T47D (cell line): ENCODE measurements around the gene HLA-DQA1.
"Not testable (repeated sequence)": the region's sequence is repeated elsewhere in the genome, so short reads cannot be mapped to it uniquely, and the experiment has no call there.

ENCODE experiments used
- DNase-seq, 2 experiments: peaks; one replicate each; pipeline versions ENCODE4 v3.0.0 to v3.0.0-alpha.2; 2011 to 2012; ENCODE audit warnings: low read depth in 1 of 2, low spot score in 1 of 2
- JUND ChIP-seq: IDR thresholded peaks from 2 replicates; pipeline ENCODE4 v1.6.1; 2012; ENCODE audit warnings: low read depth
- in situ Hi-C: cut with HindIII; loops from 2 replicates; pipeline ENCODE4 v1.10.0; 2016; ENCODE audit warnings: low sequenced_read_pairs, low pct_unique_long_range_greater_than_20kb

Gene HLA-DQA1

DNA sequence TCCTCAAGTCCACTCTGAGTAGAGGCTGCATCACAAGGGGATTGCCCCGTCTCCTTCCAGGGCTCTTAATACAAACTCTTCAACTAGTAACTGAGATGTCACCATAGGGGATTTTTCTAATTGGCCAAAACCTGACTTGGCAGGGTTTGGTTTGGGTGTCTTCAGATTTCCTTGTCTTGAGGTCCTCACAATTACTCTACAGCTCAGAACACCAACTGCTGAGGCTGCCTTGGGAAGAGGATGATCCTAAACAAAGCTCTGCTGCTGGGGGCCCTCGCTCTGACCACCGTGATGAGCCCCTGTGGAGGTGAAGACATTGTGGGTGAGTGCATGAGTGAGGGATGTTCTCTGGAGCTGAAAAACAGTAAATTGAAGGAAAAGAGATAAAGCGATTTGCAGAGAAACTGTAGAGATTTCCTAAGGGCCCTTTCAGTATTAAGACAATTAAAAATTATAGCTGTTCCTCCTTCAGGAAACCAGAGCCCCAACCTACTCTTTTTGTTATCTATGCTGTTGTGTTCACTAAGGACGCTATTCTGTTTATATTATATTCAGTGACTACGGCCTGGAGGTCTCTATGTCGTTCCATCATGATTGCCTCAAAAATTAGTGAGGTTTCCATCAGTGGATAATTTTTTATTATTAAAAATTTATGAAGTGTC lies at the start of gene HLA-DQA1:
Gene HLA-DQA1, plus strand, starts transcription at position 188 of the 662 bp plus-strand sequence. Its CDS starts 53 bp downstream, at position 241.
- DNase-seq = peak in 1 of 2 experiments; percentile 53
- in situ Hi-C loops = no loop called here
- TF ChIP-seq JUND = no peak

DNA sequence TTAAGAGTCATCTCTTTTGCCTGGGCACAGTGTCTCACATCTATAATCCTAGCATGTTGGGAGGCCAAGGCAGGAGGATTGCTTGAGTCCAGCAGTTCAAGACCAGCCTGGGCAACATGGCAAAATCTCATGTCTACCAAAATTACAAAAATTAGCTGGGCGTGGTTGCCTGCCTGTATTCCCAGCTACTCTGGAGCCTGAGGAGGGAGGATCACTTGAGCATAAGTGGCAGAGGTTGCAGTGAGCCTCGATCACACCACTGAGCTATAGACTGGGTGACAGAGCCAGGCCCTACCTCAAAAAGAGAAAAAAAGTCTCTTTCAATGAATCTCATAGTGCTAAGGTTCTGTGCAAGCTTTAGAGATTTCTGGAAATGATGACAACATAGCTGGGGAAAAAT lies 49.0 kb upstream of the HLA-DQA1 start:
- TF ChIP-seq JUND = no peak
- DNase-seq = no peak
- in situ Hi-C loops = no loop called here

DNA sequence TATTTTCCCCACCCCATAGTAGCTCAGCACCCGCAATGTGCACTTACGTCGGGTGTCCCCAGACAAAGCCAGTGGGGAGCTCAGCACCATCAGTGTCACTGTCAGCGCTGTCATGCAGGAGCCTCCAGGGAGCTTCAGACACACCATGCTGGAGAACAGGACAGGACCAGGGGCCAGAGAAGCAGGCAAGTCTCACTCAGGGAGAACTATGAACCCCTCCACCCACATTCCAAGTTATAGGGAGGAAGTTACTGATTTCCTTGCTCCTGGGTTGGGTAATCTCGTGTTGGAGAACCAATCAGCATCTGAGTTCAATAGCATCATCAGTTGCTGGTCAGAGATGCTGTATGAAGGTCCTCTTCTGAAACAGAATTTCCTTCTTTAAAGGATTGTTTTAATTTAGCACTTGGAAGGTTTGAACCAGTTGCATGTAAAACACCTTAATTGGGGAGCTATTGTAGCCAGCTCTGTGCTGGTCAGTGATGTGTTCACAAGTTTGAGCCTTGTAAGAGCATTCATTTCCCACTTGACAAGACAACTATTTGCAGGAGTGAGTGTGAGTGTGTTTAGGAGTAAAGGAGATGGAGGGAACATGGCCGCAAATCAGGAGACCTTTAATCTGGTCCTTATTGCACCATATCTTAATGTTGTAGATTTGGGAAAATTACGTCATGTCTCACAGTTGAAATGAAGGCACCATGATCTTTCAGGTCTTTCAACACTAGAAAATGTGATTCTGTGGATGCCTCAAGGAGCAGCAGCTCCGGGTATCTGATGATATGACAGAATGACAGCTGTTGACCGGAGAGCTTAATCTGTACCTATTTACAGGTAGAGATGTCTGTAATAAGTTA lies 47.4 kb upstream of the HLA-DQA1 start, which contains the start of gene HLA-DRB1:
Gene HLA-DRB1, minus strand, starts transcription at position 253 of the 854 bp plus-strand sequence. Its CDS starts 106 bp downstream, at position 147.
- peak; percentile 18 to 61 for DNase-seq
- in situ Hi-C loops = no loop called here

DNA sequence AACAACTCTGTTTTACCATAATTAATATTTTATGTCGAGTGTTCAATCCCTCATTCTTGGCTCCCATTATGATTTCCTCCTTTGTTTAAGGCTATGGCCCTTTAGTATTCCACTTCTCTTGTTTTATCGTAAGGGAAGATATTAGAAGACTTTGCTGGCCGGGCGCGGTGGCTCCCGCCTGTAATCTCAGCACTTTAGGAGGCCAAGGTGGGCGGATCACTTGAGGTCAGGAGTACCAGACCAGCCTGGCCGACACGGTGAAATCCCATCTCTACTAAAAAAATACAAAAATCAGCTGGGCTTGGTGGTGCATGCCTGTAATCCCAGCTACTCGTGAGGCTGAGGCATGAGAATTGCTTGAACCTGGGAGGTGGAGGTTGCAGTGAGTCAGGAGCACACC lies 46.5 kb upstream of the HLA-DQA1 start:
- in situ Hi-C loops, DNase-seq: not testable (repeated sequence)

More for the DNA sequence above, 47.4 kb upstream of the HLA-DQA1 start, which contains the start of gene HLA-DRB1:
- no peak for TF ChIP-seq JUND

DNA sequence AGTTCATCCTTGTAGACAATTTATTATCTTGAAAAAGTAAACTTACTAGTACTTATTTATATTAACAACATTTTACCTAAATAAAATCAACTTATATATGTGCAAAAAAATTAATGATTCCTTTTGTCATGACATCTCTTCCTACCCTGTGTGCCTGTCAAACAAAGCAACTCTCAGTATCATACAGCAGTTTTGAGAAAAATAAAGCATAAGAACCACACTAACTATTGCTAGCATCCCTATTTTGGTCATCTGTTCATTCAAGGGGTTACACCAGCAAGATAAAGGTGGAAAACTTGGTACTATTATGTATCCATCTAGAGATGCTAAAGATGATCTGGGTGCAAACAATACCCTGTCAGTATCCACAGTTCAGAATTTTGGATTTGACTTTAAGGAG lies 40.2 kb upstream of the HLA-DQA1 start:
- TF ChIP-seq JUND = no peak
- in situ Hi-C loops = no loop called here
- DNase-seq = no peak

DNA sequence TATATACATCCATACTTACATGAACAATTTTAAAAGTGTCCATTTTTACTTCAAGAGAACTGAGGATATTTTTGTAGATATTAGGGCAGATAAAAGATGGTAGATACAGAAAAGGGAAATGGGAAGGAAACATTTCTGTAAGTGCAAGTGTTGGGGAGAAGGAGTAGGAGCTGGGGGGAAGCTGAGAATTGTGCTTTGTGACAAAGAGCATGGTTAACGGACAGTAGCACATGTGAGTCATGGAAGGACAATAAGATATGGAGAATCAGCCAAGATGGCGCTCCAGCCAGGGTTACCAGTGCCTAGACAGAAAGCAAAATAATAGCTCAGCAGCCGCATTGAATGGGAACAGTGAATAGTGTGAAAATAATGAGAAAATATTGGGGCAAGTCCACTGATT lies 34.8 kb upstream of the HLA-DQA1 start:
- TF ChIP-seq JUND = no peak
- in situ Hi-C loops = no loop called here
- no peak for DNase-seq

DNA sequence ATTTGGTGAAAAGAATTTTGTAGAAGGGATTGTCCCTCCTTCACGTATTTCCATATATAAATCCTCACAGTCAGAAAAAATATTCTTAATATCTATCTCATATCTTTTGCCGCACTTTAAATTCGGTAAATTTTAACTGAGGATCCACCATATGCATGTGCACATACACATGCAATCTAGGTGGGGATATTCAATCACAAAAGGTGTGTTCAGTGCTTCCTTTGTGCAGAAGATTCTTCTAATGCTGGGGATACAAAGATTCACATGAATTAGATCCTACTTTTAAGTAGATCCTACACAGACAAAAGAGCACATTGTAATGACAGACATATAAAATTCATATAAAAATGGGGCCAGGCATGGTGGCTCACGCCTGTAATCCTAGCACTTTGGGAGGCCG lies 34.0 kb upstream of the HLA-DQA1 start:
- DNase-seq = no peak
- no peak for TF ChIP-seq JUND
- in situ Hi-C loops = no loop called here

DNA sequence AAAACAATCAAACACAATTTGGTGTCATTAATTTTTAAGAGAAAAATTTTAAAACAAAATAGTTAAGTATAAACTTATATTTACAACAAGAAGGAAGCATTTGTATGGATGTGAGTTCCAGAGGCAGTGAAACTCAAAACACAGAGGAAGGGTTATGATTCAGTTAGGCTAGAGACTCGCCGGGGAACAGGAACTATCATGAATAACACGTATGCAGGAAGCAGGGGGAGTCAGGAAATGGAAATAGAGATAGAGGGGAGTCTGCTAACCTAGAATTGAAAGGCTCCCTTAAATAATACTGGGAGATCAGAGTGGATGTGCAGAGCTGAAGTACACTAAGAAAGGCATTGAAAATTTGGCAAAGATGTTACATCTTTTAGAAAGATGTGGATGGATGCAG lies 33.3 kb upstream of the HLA-DQA1 start:
- in situ Hi-C loops = no loop called here
- TF ChIP-seq JUND = no peak

DNA sequence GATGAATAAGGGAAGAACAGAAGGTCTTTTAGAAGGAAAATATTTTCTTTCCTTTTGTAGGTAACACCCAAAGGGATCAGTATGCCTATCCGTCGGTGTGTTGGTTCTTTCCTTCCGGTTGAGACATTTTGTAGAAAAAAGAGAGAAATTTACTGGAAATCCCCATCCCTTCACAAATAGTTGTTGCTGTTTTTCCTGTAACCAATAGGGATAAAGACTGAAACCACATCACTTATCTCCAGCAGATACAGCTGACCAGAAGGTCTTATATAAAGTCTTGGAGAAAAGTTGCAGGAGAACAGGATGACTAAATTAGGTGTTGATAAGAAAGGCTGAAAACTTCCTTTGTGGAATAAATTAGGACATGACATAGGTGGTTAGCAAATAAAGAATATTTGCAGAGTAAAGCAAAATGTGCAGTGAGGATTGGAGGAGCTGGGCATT lies 32.8 kb upstream of the HLA-DQA1 start:
- in situ Hi-C loops = no loop called here
- no peak for TF ChIP-seq JUND
- peak in 1 of 2 experiments; percentile 28 for DNase-seq

More for the DNA sequence above, 33.3 kb upstream of the HLA-DQA1 start:
- no peak for DNase-seq

DNA sequence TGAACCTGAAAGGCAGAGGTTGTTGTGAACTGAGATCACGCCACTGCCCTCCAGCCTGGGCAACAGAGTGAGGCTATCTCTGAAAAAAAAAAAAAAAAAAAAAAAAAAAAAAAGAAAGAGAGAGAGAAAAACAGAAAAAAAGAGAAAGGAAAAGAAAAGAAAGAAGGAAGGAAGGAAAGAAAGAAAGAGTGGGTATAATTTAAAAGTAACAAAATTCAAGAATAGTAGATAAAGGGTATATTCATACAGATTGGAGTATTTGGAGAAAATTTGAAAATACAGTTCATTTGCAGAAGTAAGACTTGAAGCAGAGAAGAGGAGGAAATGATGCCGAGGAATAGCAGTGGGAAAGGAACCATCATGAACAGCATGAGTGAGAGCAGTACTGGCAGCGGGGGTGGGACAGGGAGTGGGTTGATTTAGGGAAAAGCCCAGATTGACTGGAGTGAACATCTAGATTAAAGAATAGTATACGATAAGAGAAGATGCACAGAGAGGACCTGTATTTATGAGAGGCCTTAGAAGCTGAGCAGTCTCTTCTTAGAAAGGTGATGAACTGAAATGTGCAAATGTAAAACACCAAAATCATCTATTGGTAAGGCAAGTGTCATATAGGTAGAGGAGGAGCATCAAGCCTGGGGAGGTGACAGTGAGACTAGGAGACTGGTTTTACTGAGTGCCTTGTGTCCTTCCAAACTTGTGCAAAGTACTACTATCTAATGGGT lies 29.8 kb upstream of the HLA-DQA1 start:
- no peak for DNase-seq
- in situ Hi-C loops = no loop called here
- no peak for TF ChIP-seq JUND

DNA sequence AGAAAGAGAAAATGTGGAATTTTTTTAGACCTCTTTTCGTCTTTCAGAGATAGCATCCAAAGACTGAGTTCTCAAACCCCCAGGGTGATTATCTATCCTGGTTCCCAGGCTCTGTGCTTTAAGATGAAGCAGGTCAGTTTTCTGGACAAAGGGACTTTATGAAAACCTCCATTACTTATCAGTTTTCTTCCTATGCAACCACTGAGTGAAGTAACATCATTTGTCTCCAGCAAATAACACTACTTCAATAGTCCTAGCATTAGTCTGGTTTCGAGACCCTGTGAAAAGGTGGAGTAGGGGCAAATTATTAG lies 29.3 kb upstream of the HLA-DQA1 start:
- in situ Hi-C loops = no loop called here
- DNase-seq = no peak
- TF ChIP-seq JUND = no peak

DNA sequence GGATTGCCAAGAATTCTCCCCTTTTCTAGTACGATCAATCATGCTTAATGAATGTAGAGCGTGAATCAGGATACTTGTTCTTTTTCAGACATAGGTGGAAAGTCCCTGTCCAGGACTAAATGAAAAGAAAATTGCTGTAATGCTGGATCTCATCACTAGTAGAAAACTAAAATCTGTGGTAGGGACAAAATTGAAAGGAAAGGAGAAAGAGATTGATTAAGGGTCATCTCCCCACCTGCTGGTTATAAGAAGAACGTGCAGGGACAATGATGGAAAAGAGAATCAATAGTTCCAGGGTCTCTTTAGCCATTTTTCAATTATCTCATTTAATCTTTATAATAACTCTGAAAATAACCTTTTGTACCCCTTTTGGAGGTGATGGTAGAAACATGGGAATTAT lies 28.8 kb upstream of the HLA-DQA1 start:
- no peak for DNase-seq
- in situ Hi-C loops = no loop called here
- TF ChIP-seq JUND = no peak

DNA sequence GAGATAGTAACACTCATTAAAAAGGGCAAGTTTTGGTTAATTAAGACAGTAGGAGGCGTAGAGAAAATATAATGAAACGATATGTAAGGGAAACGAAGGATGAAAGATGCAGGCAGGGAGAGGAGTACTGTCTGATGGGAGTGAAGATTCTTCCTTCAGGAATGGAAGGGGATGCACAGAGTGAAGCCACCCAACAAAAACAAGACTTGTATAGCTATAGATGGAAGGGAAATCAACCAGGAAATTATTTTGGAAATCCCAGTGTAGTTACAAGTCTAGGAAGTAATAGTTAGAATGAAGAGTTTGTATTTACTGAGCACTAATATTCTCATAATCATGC lies 27.8 kb upstream of the HLA-DQA1 start:
- DNase-seq = no peak
- in situ Hi-C loops = no loop called here
- no peak for TF ChIP-seq JUND
